ENCODE measurements around the gene SCRN2.

DNA sequence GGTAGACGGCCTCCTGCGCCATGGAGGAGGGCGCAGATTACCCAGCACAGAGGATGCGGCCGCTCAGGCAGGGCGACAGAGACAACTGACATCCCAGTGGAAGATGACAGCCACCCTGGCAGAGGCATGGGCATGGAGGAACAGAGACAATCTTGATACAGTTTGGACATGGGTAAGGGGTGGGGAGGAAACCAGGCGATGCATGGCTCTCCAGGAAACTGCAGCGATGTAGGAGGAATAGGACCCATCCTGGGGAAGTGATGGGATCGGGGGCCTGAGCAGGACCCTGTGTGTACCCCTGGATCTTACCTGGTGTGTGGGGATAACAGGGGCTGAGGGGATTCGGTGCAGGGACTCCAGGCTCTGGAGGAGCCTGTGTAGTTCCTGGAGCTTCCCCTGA is 24.1 kb downstream of the SCRN2 start:
- TF ChIP-seq CTCF (IDR thresholded peaks at IDR 0.05), result no peak
- no peak for TF ChIP-seq POLR2A (IDR thresholded peaks at IDR 0.05)
